ENCODE data around the gene ZNF28. TPM values are rescaled to one million over a fixed set of nuclear protein-coding genes. Genes with fewer than 3 reads are reported as not detected.
"Not testable (repeated sequence)": the region's sequence is repeated elsewhere in the genome, so short reads cannot be mapped to it uniquely, and the experiment has no call there.

ZNF28 gene
- total and polyA plus RNA-seq, 9 of the 15 experiments (the other 6 are each of a cell fraction or from before 2014, with no cell fraction given): 19.4 to 38.5 (median 31.5) TPM

GRCh38 chr19:52785506-52785905 is 35.9 kb downstream of the ZNF28 start:
- FAIRE-seq: no peak
- Histone ChIP-seq H4K20me1 (replicated peaks; ENCODE audit: control insufficient read depth, insufficient read depth, low read length) (no peaks in the 10 kb centered on the region), H3K27ac (ENCODE audit: extremely low read depth, low read depth, low read length) (no peak overlapping the region), H2AFZ (ENCODE audit: low read depth, low read length) (no peak overlapping the region), H3K4me3 (peak overlapping the region; percentile 90), H3K4me1 (replicated peaks in 1 of 2; ENCODE audit: control insufficient read depth in 2 of 2, insufficient read depth in 2 of 2, low read length in 2 of 2) (peaks cover 0 to 19% of the 10 kb centered on the region in 2 experiments; a peak in 2 of 5 replicates), H3K9me3 (replicated peaks; ENCODE audit: control insufficient read depth, insufficient read depth, low read depth, low read length) (peaks cover 2% of the 10 kb centered on the region; the same call in 1 of the 2 replicates), H3K27me3 (ENCODE audit: control insufficient read depth in 2 of 2, insufficient read depth in 2 of 2, low read length in 2 of 2) (no peaks in the 10 kb centered on the region), H3K4me2 (ENCODE audit: insufficient read depth, low read length) (peak overlapping the region; percentile 88), H3K36me3 (ENCODE audit: control insufficient read depth, insufficient read depth, low read length) (peaks cover 7% of the 10 kb centered on the region; the same call in 1 of the 3 replicates), H3K79me2 (ENCODE audit: control insufficient read depth, insufficient read depth, low read length) (peaks cover 16% of the 10 kb centered on the region), H3K9me1 (ENCODE audit: control insufficient read depth, insufficient read depth, low read length) (no peaks in the 10 kb centered on the region), H3K9ac (ENCODE audit: insufficient read depth in 1 of 2, low read depth in 2 of 2, low read length in 2 of 2) (peak overlapping the region; percentile 71 to 95; a peak in 3 of 4 replicates)
- TF ChIP-seq, protein P1, sequence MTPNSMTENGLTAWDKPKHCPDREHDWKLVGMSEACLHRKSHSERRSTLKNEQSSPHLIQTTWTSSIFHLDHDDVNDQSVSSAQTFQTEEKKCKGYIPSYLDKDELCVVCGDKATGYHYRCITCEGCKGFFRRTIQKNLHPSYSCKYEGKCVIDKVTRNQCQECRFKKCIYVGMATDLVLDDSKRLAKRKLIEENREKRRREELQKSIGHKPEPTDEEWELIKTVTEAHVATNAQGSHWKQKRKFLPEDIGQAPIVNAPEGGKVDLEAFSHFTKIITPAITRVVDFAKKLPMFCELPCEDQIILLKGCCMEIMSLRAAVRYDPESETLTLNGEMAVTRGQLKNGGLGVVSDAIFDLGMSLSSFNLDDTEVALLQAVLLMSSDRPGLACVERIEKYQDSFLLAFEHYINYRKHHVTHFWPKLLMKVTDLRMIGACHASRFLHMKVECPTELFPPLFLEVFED (CRISPR knock-in tag; conservative IDR thresholded peaks at IDR 0.05): 0 out of 2 replicates have a peak, but pooled peaks have one; percentile 27
- TF ChIP-seq POLR3A (IDR thresholded peaks at IDR 0.05; ENCODE audit: borderline replicate concordance, extremely low read depth, insufficient read depth, insufficient read length) (no peak), POLR3G (IDR thresholded peaks at IDR 0.05; ENCODE audit: extremely low read depth, insufficient read length, insufficient replicate concordance) (no peak), TARDBP (IDR thresholded peaks at IDR 0.05) (no peak), ELF4 (CRISPR knock-in tag; IDR thresholded peaks at IDR 0.05) (0 out of 2 replicates have a peak, but pooled peaks have one; percentile 28)
- no peak for ATAC-seq
- in situ Hi-C loops (cut with MboI): no loop called here
- ChIA-PET CTCF (ENCODE audit: low intra/inter-chr PET ratio) (no interaction called here), POLR2A (no interaction called here)
- intact Hi-C loops (cut with micrococcal nuclease): no loop called here
- WGBS (ENCODE audit: insufficient coverage, low coverage, missing lambda C conversion rate): 44% methylated on average over 2 of the region's 3 CpGs
- no TSS peak for BruUV-seq (replicated peaks)
- DNase-seq (ENCODE audit: extremely low read depth in 1 of 4, low spot score in 3 of 4): no peak

DNA sequence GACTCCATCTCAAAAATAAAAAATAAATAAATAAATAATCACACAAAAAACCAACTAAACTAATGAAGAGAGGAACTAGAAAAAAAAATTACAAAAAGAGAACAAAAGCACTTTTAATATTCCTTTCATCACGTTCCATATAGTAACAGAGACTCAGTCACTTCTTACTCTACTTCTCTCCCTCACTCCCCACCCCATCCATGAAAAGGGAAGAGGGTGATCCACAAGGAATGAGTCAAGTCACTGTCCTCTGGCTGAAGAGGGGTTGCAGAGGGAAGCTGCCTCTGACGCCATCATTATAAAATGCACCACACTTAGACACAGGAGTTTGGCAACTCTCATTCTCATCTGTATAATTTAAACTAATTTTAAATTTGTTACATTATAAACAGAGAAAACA is 38.6 kb downstream of the ZNF28 start:
- H3K4me2 ChIP-seq (ENCODE audit: insufficient read depth, low read length); intact Hi-C loops (cut with micrococcal nuclease); H3K27ac ChIP-seq (ENCODE audit: extremely low read depth, low read depth, low read length); POLR2A ChIA-PET; H3K9me3 ChIP-seq (replicated peaks; ENCODE audit: control insufficient read depth, insufficient read depth, low read depth, low read length); CTCF ChIA-PET (ENCODE audit: low intra/inter-chr PET ratio); in situ Hi-C loops (cut with MboI); H4K20me1 ChIP-seq (replicated peaks; ENCODE audit: control insufficient read depth, insufficient read depth, low read length); FAIRE-seq; ATAC-seq; H3K9ac ChIP-seq (ENCODE audit: insufficient read depth in 1 of 2, low read depth in 2 of 2, low read length in 2 of 2); H3K27me3 ChIP-seq (ENCODE audit: control insufficient read depth in 2 of 2, insufficient read depth in 2 of 2, low read length in 2 of 2); H2AFZ ChIP-seq (ENCODE audit: low read depth, low read length); BruUV-seq (replicated peaks); H3K9me1 ChIP-seq (ENCODE audit: control insufficient read depth, insufficient read depth, low read length); H3K4me3 ChIP-seq; DNase-seq (ENCODE audit: extremely low read depth in 1 of 4, low spot score in 3 of 4): not testable (repeated sequence)
- Histone ChIP-seq H3K79me2 (ENCODE audit: control insufficient read depth, insufficient read depth, low read length) (peaks cover 16% of the 10 kb centered on the region), H3K36me3 (ENCODE audit: control insufficient read depth, insufficient read depth, low read length) (peaks cover 15% of the 10 kb centered on the region; the same call in 2 of the 3 replicates), H3K4me1 (replicated peaks in 1 of 2; ENCODE audit: control insufficient read depth in 2 of 2, insufficient read depth in 2 of 2, low read length in 2 of 2) (peaks cover 0 to 19% of the 10 kb centered on the region in 2 experiments; a peak in 2 of 5 replicates)
- WGBS (ENCODE audit: insufficient coverage, low coverage, missing lambda C conversion rate): 14% methylated on average over 1 of the region's 2 CpGs

All from K562 (cell line).